H9 (cell line): Measurements from ENCODE around the gene NOTCH1. TPM values are rescaled to one million over a fixed set of nuclear protein-coding genes. Genes with fewer than 3 reads are reported as not detected.

Experiments used
- DNase-seq: peaks from one replicate; pipeline ENCODE4 v3.0.0-alpha.2; 2017
- H2AFZ ChIP-seq: one replicate; pipeline ENCODE4 v1.6.1; 2013; ENCODE audit warnings: mild to moderate bottlenecking, low read length, control low read depth, moderate library complexity
- H2AK5ac ChIP-seq: 2 replicates; pipeline ENCODE4 v1.6.1; 2013; ENCODE audit warnings: low read length, control low read depth, mixed read lengths; ENCODE audit not compliant: insufficient read length
- H2BK120ac ChIP-seq: one replicate; pipeline ENCODE4 v1.6.1; 2013; ENCODE audit warnings: low read depth, mild to moderate bottlenecking, low read length, control low read depth, inconsistent platforms; ENCODE audit not compliant: poor library complexity, severe bottlenecking
- H2BK12ac ChIP-seq: 2 replicates; pipeline ENCODE4 v1.6.1; 2013; ENCODE audit warnings: low read length, control low read depth, mixed read lengths, low read depth; ENCODE audit not compliant: insufficient read length
- H2BK15ac ChIP-seq: 2 replicates; pipeline ENCODE4 v1.6.1; 2013; ENCODE audit warnings: low read depth, low read length, control low read depth
- H2BK20ac ChIP-seq: one replicate; pipeline ENCODE4 v1.6.1; 2013; ENCODE audit warnings: low read depth, mild to moderate bottlenecking, low read length, control low read depth, inconsistent platforms; ENCODE audit not compliant: poor library complexity, severe bottlenecking
- H2BK5ac ChIP-seq: 2 replicates; pipeline ENCODE4 v1.6.1; 2013; ENCODE audit warnings: low read length, control low read depth, mixed read lengths; ENCODE audit not compliant: insufficient read length
- H3K14ac ChIP-seq: 2 replicates; pipeline ENCODE4 v1.6.1; 2013; ENCODE audit warnings: low read length, control low read depth; ENCODE audit not compliant: insufficient read depth
- H3K18ac ChIP-seq: 2 replicates; pipeline ENCODE4 v1.6.1; 2013; ENCODE audit warnings: low read depth, mild to moderate bottlenecking, mixed read lengths, low read length, control low read depth; ENCODE audit not compliant: insufficient read length
- H3K23ac ChIP-seq: 2 replicates; pipeline ENCODE4 v1.6.1; 2013; ENCODE audit warnings: low read length, control low read depth, mixed read lengths, low read depth; ENCODE audit not compliant: insufficient read length
- H3K23me2 ChIP-seq: 2 replicates; pipeline ENCODE4 v1.6.1; 2013; ENCODE audit warnings: low read depth, mild to moderate bottlenecking, mixed read lengths, low read length, control low read depth; ENCODE audit not compliant: insufficient read length, poor library complexity, severe bottlenecking
- H3K27ac ChIP-seq: 2 replicates; pipeline ENCODE4 v1.5.1; 2013; ENCODE audit warnings: low read length, control low read depth, mixed read lengths, low read depth; ENCODE audit not compliant: insufficient read length
- H3K27me3 ChIP-seq: 2 replicates; pipeline ENCODE4 v1.6.1; 2013; ENCODE audit warnings: low read length, control low read depth, inconsistent platforms; ENCODE audit not compliant: insufficient read depth
- H3K4ac ChIP-seq: 2 replicates; pipeline ENCODE4 v1.6.1; 2013; ENCODE audit warnings: low read depth, mild to moderate bottlenecking, control low read depth, inconsistent platforms, low read length, moderate library complexity
- H3K4me1 ChIP-seq: 2 replicates; pipeline ENCODE4 v1.6.1; 2013; ENCODE audit warnings: low read length, control low read depth, inconsistent platforms; ENCODE audit not compliant: insufficient read depth
- H3K4me2 ChIP-seq: 2 replicates; pipeline ENCODE4 v1.6.1; 2013; ENCODE audit warnings: low read length, control low read depth, mixed read lengths; ENCODE audit not compliant: insufficient read length, insufficient read depth
- H3K56ac ChIP-seq: 2 replicates; pipeline ENCODE4 v1.6.1; 2013; ENCODE audit warnings: low read depth, mild to moderate bottlenecking, mixed read lengths, low read length, control low read depth; ENCODE audit not compliant: insufficient read length
- H3K79me1 ChIP-seq: 2 replicates; pipeline ENCODE4 v1.6.1; 2013; ENCODE audit warnings: low read depth, mild to moderate bottlenecking, moderate library complexity, low read length, control low read depth, inconsistent platforms; ENCODE audit not compliant: insufficient read depth, poor library complexity, severe bottlenecking
- H3K79me2 ChIP-seq: 2 replicates; pipeline ENCODE4 v1.6.1; 2013; ENCODE audit warnings: low read length, control low read depth, inconsistent platforms; ENCODE audit not compliant: insufficient read depth
- H3K9ac ChIP-seq: 2 replicates; pipeline ENCODE4 v1.6.1; 2013; ENCODE audit warnings: low read length, control low read depth, mixed read lengths; ENCODE audit not compliant: insufficient read length; ENCODE audit errors: extremely low read depth
- H3K9me3 ChIP-seq: one replicate; pipeline ENCODE4 v1.6.1; 2013; ENCODE audit warnings: low read depth, low read length, inconsistent platforms; ENCODE audit not compliant: control insufficient read depth
- H3T11ph ChIP-seq: one replicate; pipeline ENCODE4 v1.6.1; 2013; ENCODE audit warnings: mild to moderate bottlenecking, low read length, control low read depth, inconsistent platforms
- H4K20me1 ChIP-seq: one replicate; pipeline ENCODE4 v1.6.1; 2013; ENCODE audit not compliant: control insufficient read depth, insufficient read length, insufficient read depth
- H4K5ac ChIP-seq: 2 replicates; pipeline ENCODE4 v1.6.1; 2013; ENCODE audit warnings: low read depth, mild to moderate bottlenecking, mixed read lengths, low read length, control low read depth; ENCODE audit not compliant: insufficient read length
- H4K8ac ChIP-seq: replicated peaks from 2 replicates; pipeline ENCODE4 v1.6.1; 2013; ENCODE audit warnings: low read length, control low read depth, mixed read lengths, low read depth; ENCODE audit not compliant: insufficient read length
- H4K91ac ChIP-seq: 2 replicates; pipeline ENCODE4 v1.6.1; 2013; ENCODE audit warnings: low read depth, mild to moderate bottlenecking, moderate library complexity, mixed read lengths, low read length, control low read depth; ENCODE audit not compliant: insufficient read length
- H3K27ac Mint-ChIP-seq, 3 experiments: 2 replicates in 2 of 3; 3 replicates in 1 of 3; pipeline ENCODE4 v1.8.0; 2020 to 2021; ENCODE audit warnings: mixed read lengths in 3 of 3, mild to moderate bottlenecking in 1 of 3, moderate library complexity in 1 of 3
- H3K27me3 Mint-ChIP-seq: 2 replicates; pipeline ENCODE4 v1.8.0; 2021; ENCODE audit warnings: low read depth, mild to moderate bottlenecking, moderate library complexity, mixed read lengths
- H3K36me3 Mint-ChIP-seq, 3 experiments: 2 replicates in 2 of 3; 3 replicates in 1 of 3; pipeline ENCODE4 v1.8.0; 2020 to 2021; ENCODE audit warnings: low read depth in 3 of 3, mixed read lengths in 3 of 3; ENCODE audit not compliant: insufficient read depth in 1 of 3
- H3K4me1 Mint-ChIP-seq, 2 experiments: 2 replicates each; pipeline ENCODE4 v1.8.0; 2020; ENCODE audit warnings: mixed read lengths in 2 of 2
- H3K4me3 Mint-ChIP-seq, 2 experiments: 2 replicates in 1 of 2; 3 replicates in 1 of 2; pipeline ENCODE4 v1.8.0; 2020 to 2021; ENCODE audit warnings: mild to moderate bottlenecking in 2 of 2, mixed read lengths in 2 of 2, moderate library complexity in 1 of 2
- H3K9me3 Mint-ChIP-seq, 2 experiments: 2 replicates in 1 of 2; 3 replicates in 1 of 2; pipeline ENCODE4 v1.8.0; 2020; ENCODE audit warnings: mild to moderate bottlenecking in 2 of 2, mixed read lengths in 2 of 2, moderate library complexity in 1 of 2
- CTCF ChIP-seq: fragments of 200-600 bp; sonication (generic); conservative IDR thresholded peaks from 3 replicates; pipeline ENCODE4 v1.8.0; 2021; ENCODE audit warnings: antibody characterized with exemption, mild to moderate bottlenecking
- WGBS: extraction: QIAGEN DNeasy Blood & Tissue Kit; methylation state at CpG from one replicate; pipeline ENCODE4 v1.1.7; 2013; ENCODE audit warnings: missing lambda C conversion rate, low lambda C conversion rate, mixed read lengths; ENCODE audit not compliant: insufficient read length; ENCODE audit errors: extremely low coverage; 5-methylcytosine and 5-hydroxymethylcytosine counted together
- total RNA-seq: library from RNA; stranded (reverse); gene quantifications from 2 replicates; pipeline ENCODE4 v1.2.1, GENCODE V29; 2021

The NOTCH1 gene
- total RNA-seq, 1 experiment from 2014 or later: 71.6 TPM

DNA sequence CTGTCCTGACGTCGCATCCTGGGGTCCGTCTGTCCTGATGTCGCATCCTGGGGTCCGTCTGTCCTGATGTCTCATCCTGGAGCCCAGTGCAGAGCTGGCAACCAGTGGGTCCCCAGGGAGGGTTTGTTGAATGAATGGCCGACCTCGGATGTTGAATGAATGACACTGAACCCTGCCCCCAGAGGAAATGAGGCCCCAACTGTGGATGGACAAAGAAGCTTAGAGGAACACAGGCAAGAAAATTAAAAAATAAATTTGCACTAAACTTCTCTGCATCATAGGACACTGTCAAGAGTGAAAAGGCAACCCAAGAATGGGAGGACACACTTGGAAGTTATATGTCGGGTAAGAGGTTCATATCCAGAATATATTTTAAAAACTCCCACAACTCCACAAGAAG lies 47.7 kb upstream of the NOTCH1 start:
- Histone ChIP-seq H2AK5ac (no peak overlapping the region), H2AFZ (no peak overlapping the region), H3K4ac (no peak overlapping the region), H3K23ac (no peak overlapping the region), H3K27me3 (no peaks in the 10 kb centered on the region), H3T11ph (no peak overlapping the region), H2BK20ac (no peak overlapping the region), H4K5ac (no peak overlapping the region), H3K23me2 (peaks cover under 1% of the 10 kb centered on the region), H3K14ac (no peak overlapping the region), H3K79me1 (no peaks in the 10 kb centered on the region), H3K9ac (no peak overlapping the region), H3K79me2 (no peaks in the 10 kb centered on the region), H2BK15ac (no peak overlapping the region), H3K9me3 (no peaks in the 10 kb centered on the region), H3K27ac (no peak overlapping the region), H2BK5ac (no peak overlapping the region), H3K18ac (no peak overlapping the region), H3K4me1 (peaks cover 2% of the 10 kb centered on the region; the same call in 1 of the 2 replicates), H4K91ac (no peak overlapping the region), H3K56ac (no peak overlapping the region), H2BK12ac (no peak overlapping the region), H2BK120ac (no peak overlapping the region), H4K8ac (no peak overlapping the region), H4K20me1 (no peaks in the 10 kb centered on the region), H3K4me2 (no peak overlapping the region)
- DNase-seq: no peak
- no peak for TF ChIP-seq CTCF
- Mint-ChIP-seq H3K27me3 (peaks cover 6% of the 10 kb centered on the region), H3K4me1 (peaks cover 20 to 22% of the 10 kb centered on the region in 2 experiments), H3K4me3 (no peak overlapping the region), H3K36me3 (no peaks in the 10 kb centered on the region), H3K27ac (no peak overlapping the region), H3K9me3 (peaks cover 4 to 7% of the 10 kb centered on the region in 2 experiments; a peak in 4 of 5 replicates)
- WGBS: no CpG with 5 or more reads among the region's 8 CpGs
